Measurements from ENCODE around the gene NKD2.
"Not testable (repeated sequence)": the region's sequence is repeated elsewhere in the genome, so short reads cannot be mapped to it uniquely, and the experiment has no call there.

NKD2 gene

DNA sequence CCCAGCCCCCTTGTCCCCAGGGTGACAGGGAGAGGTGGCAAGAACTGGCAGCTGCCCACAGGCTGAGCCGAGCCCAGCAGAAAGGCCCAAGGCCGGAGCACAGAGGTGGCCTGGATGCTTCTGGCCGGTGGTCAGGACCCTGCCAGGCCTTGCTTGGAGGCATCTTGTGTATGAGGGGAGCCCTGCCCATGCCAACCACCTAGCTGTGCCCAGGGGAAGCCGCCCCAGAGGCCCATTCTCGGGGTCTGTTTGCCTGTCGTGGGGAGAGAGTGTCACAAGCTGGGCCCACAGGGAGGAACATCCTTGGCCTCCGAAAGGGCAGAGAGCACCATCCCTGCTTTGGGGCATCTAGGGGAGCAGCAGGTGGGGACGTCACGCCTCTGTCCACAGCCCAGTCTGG is 10.0 kb downstream of the NKD2 start:
- TF ChIP-seq, protein P1, sequence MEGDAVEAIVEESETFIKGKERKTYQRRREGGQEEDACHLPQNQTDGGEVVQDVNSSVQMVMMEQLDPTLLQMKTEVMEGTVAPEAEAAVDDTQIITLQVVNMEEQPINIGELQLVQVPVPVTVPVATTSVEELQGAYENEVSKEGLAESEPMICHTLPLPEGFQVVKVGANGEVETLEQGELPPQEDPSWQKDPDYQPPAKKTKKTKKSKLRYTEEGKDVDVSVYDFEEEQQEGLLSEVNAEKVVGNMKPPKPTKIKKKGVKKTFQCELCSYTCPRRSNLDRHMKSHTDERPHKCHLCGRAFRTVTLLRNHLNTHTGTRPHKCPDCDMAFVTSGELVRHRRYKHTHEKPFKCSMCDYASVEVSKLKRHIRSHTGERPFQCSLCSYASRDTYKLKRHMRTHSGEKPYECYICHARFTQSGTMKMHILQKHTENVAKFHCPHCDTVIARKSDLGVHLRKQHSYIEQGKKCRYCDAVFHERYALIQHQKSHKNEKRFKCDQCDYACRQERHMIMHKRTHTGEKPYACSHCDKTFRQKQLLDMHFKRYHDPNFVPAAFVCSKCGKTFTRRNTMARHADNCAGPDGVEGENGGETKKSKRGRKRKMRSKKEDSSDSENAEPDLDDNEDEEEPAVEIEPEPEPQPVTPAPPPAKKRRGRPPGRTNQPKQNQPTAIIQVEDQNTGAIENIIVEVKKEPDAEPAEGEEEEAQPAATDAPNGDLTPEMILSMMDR (IDR thresholded peaks at IDR 0.05; ENCODE audit: low read depth, low read length): no peak
- no peak overlapping the region for H3K4me3 ChIP-seq (ENCODE audit: low read depth, low read length)

DNA sequence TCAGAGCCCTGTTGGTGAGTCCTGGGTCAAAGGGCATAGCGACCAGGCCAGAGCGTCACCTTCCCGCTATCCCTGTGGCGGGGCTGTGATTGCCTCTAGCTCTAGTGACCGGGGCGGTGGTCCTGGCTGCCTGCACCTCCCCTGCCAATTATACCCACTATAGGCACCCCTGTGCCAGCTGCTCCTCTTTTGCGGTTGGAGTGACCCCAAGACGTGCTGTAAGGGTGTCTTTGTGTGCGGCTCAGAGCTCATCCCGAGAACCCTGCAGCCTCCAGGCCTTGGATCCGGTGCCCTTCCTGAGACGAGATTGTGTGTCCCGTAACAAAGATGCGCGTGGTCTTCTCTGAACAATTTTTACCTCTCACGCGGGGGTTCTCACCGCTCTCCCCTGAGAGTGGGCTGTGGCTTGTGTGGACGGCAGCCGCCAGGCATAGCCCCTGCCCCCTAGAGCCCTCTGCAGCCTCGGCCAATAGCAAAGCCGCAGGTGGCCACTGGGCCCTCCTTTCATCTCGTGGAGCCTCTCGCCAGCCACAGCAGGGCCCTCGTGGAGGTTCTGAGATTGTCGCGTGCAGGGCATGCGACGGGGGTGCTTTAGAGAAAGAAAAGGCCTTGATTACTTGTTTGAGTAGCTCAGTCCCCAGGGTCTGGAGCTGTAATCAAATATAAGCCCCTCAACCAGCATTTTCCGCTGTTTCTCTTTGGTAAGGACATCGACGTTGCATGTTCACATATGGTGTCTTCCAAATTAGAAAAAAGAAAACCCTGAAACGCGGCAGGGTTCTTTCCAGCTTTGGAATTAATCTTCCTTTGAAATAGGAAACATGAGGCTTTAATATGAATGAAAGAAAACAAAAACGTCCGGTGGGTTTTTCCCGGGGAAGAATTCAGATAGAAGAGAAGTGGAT is 10.7 kb downstream of the NKD2 start:
- TF ChIP-seq, protein P1 (IDR thresholded peaks at IDR 0.05; ENCODE audit: low read depth, low read length): no peak
- H3K4me3 ChIP-seq (ENCODE audit: low read depth, low read length): no peak overlapping the region

DNA sequence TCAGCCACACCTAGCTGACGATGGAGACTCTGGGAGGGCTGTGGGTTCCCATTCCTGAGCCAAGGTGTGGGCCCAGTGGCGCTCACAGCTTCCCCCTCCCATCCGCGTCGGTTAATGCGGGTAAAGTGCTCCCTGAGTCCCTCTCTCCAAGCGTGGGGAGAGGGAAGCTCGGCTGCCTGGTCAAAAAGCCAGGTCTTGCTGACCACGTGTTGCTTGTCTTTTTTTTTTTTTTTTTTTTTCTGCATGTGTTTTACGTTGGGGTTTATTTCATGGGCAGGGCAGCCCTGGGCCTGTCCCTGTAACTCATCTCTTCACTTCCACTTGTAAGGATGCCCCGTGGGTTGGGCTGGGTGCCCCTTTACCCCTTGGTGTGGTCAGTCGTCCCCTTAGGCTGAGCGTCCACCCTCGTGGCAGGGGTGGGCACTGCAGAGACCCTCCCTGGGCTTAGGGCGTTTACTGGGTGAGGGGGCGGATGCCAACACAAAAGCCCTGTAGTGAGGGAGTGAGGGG is 11.9 kb downstream of the NKD2 start:
- H3K4me3 ChIP-seq (ENCODE audit: low read depth, low read length): no peak overlapping the region
- TF ChIP-seq, protein P1 (IDR thresholded peaks at IDR 0.05; ENCODE audit: low read depth, low read length): no peak

DNA sequence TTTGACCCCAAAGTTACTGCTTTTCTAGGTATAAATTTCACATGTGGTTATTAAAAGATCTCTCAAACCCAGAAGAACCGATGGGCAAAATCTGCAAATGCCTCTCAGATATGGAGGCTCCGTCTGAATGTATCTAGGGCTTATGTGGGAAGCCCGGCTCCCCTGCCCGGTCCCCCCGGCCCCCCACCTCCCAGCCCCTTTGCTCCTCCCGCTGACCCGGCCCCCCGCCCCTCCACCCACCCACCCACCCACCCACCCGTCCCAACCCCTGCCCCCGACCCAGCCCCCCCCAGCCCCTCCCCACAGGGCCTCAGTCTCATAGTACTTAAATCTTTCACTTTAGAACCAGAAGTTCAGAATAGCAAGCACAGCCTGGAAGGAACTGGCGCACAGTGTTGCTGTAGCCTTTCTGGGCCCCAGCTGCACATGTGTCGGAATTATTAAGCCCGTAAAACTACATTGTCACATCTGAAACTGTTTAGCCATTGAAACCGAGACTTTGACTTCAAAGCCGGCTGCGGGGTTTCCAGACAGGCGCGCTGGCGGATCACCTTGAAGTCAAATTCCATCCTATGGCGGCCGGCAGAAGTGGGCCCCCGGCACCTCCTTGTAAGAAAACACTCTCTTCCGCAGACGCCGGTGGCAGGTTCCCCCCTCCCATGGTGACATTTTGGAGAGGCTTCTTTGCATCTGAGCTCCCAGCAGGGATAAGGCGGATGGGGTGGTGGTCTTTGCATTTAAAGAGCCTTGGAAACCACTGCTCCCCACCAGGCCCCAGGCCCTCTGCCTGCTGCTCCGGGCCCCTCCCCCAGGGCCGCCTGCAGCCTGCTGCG is 12.8 kb downstream of the NKD2 start:
- H3K4me3 ChIP-seq (ENCODE audit: low read depth, low read length): no peak overlapping the region
- TF ChIP-seq, protein P1 (IDR thresholded peaks at IDR 0.05; ENCODE audit: low read depth, low read length): no peak

DNA sequence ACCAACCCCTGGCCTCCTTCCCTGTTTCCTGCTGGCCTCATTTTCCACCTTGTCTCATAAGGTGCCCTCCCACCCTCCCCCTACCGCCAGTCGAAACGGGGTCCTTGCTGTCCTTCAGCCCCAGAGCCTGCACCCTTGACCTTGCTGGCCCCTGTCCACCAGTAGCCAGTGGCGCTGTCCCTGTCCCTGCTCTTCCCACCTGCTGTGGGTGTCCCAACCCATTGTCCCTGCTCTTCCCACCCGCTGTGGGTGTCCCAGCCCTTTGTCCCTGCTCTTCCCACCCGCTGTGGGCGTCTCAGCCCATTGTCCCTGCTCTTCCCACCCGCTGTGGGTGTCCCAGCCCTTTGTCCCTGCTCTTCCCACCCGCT is 13.4 kb downstream of the NKD2 start:
- H3K4me3 ChIP-seq (ENCODE audit: low read depth, low read length): not testable (repeated sequence)

DNA sequence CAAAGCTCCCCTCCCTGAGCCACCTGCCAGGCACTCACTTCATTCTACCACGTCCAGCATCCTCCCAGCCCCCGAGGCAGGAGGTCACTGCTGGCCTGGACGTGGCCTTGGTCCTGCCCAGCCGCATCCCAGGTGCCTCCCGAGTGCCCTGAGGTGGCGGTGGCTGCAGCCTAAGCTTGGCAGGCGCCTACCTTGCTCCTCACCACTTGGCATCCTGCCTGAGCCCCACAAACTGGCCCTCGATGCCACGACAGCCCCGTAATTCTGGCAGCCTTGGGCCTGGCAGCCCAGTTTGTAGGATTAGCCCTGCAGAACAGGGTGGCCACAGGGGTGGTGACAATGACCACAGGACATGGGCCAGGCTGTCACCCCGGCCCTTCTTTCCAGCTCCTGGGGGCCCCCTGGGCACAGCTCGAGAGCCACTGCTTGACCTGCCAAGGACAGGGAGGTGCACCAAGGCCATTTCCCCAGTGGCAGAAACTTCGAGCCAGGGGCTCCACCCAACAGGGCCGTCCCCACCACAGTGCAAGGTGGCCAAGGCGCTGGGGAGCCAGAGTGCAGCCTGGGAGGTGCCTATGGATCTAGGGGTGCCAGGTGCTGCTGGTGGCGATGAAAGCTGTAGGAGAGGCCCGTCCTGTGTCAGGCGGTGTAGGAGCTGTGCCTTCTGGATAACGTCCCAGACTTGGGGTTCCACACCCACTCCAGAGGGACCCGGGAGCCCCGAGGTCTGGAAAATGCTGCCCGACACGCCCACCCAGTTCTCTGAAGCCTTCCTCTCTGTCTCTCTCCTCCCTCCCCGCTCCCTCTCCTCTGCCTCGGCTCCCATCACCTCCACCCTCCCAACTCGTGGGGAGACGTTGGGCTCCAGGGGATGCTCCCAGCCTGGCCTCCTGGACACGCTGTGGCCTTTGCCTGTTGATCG is 18.4 kb downstream of the NKD2 start:
- TF ChIP-seq, protein P1 (IDR thresholded peaks at IDR 0.05; ENCODE audit: low read depth, low read length): no peak
- no peak overlapping the region for H3K4me3 ChIP-seq (ENCODE audit: low read depth, low read length)
